GM23338 (cell line): ENCODE measurements around the gene TAOK2.

Experiments
- CTCF ChIP-seq, 2 experiments: fragments of 200-600 bp in 1 of 2; sonication (generic) in 1 of 2; conservative IDR thresholded peaks; 2 replicates each; pipeline versions ENCODE4 v1.5.1 to v1.6.1; 2016 to 2017; ENCODE audit warnings: antibody characterized with exemption in 2 of 2, low read depth in 2 of 2, mild to moderate bottlenecking in 2 of 2, moderate library complexity in 1 of 2
- JUNB ChIP-seq: IDR thresholded peaks from one replicate; pipeline ENCODE4 v1.6.1; 2016; ENCODE audit warnings: antibody characterized with exemption; ENCODE audit not compliant: unreplicated experiment
- POLR2AphosphoS5 ChIP-seq: IDR thresholded peaks from 2 replicates; pipeline ENCODE4 v1.6.1; 2016; ENCODE audit warnings: antibody characterized with exemption, low read depth

- no peak for TF ChIP-seq POLR2AphosphoS5
- TF ChIP-seq CTCF (conservative IDR thresholded peaks at IDR 0.05; ENCODE audit: low read depth in 2 of 2): peak; percentile 31 to 47; a peak in 3 of 4 replicates
- TF ChIP-seq JUNB: no peak
These were observed 21.9 kb upstream of the TAOK2 start for GRCh38 chr16:29951625-29952365.
